ENCODE measurements around the gene CCDC93. TPM values are rescaled to one million over a fixed set of nuclear protein-coding genes. Genes with fewer than 3 reads are reported as not detected.

The CCDC93 gene
- total RNA-seq, 4 donors from 2014 or later: 17.3 to 30.3 (median 23.6) TPM

DNA sequence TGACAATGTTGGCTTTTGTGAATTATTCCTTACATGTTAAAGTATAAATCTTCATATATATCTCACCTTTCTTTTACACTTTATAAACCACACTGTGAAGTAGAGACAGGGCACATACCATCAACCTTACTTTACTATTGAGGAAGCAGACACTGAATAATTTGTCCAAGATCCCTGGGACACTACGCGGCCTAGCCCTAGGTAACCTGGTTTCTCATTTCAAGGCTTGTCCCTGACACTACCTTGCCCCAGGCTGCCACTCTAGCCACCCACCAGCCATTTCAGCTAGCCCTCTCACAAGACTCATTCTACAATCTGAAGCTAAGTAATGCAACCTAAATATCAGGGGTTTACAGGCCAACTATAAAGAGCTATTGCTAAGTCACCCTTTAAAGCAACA, 26.7 kb downstream of the CCDC93 start:
- DNase-seq (ENCODE audit: low spot score in 2 of 2): no peak
- 91 to 92% methylated on average over 2 of the region's 2 CpGs for WGBS, 2 donors
- H3K4me1 ChIP-seq: no peaks in the 10 kb centered on the region
- H3K36me3 ChIP-seq: peaks cover 0 to 65% (median 0%) of the 10 kb centered on the region in 3 donors
- no peak overlapping the region for H3K27ac ChIP-seq
- H3K4me3 ChIP-seq: no peak overlapping the region
- no peaks in the 10 kb centered on the region for H3K27me3 ChIP-seq
- no peaks in the 10 kb centered on the region for H3K9me3 ChIP-seq
- TF ChIP-seq, protein P1, sequence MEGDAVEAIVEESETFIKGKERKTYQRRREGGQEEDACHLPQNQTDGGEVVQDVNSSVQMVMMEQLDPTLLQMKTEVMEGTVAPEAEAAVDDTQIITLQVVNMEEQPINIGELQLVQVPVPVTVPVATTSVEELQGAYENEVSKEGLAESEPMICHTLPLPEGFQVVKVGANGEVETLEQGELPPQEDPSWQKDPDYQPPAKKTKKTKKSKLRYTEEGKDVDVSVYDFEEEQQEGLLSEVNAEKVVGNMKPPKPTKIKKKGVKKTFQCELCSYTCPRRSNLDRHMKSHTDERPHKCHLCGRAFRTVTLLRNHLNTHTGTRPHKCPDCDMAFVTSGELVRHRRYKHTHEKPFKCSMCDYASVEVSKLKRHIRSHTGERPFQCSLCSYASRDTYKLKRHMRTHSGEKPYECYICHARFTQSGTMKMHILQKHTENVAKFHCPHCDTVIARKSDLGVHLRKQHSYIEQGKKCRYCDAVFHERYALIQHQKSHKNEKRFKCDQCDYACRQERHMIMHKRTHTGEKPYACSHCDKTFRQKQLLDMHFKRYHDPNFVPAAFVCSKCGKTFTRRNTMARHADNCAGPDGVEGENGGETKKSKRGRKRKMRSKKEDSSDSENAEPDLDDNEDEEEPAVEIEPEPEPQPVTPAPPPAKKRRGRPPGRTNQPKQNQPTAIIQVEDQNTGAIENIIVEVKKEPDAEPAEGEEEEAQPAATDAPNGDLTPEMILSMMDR (IDR thresholded peaks at IDR 0.05): no peak

DNA sequence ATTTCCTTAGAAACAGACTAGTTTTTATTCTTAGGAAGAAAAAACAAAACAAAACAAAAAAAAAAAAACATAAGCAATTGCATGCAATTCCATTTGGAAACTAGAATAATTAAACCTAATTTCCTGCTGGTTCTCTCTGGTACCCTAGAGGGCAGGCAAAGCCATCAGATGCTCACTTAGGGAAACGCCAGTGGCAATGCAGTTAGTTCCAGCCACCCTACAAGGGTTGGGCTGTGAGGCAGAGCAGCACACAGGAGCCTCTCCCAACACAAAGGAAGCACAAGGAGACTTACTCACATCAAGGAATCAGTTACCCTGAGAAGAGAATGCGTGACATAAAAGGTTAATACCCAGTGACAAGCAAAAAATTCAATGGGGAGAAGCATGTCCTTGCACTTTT, 28.8 kb downstream of the CCDC93 start:
- peaks cover 0 to 46% (median 0%) of the 10 kb centered on the region in 3 donors for H3K36me3 ChIP-seq
- no peak for DNase-seq (ENCODE audit: low spot score in 2 of 2)
- no peak for TF ChIP-seq EP300 (IDR thresholded peaks at IDR 0.05)
- no peak for TF ChIP-seq POLR2A (IDR thresholded peaks at IDR 0.05)
- no peak overlapping the region for H3K4me3 ChIP-seq
- no peak overlapping the region for H3K27ac ChIP-seq
- peaks cover 0 to 11% (median 4%) of the 10 kb centered on the region in 4 donors for H3K4me1 ChIP-seq
- H3K27me3 ChIP-seq: no peaks in the 10 kb centered on the region
- 56 to 65% methylated on average over 2 of the region's 2 CpGs for WGBS, 2 donors
- H3K9me3 ChIP-seq: no peaks in the 10 kb centered on the region

GRCh38 chr2:117984208-117984607, 29.7 kb downstream of the CCDC93 start:
- Histone ChIP-seq H3K27ac (no peak overlapping the region), H3K27me3 (no peaks in the 10 kb centered on the region), H3K9me3 (no peaks in the 10 kb centered on the region), H3K36me3 (peaks cover 0 to 40% (median 0%) of the 10 kb centered on the region in 3 donors), H3K4me3 (no peak overlapping the region), H3K4me1 (peaks cover 0 to 19% (median 10%) of the 10 kb centered on the region in 4 donors)
- no peak for DNase-seq (ENCODE audit: low spot score in 2 of 2)
- TF ChIP-seq, protein P1 (IDR thresholded peaks at IDR 0.05): no peak
- TF ChIP-seq EP300 (IDR thresholded peaks at IDR 0.05): no peak
- 71 to 96% methylated on average over 2 of the region's 2 CpGs for WGBS, 2 donors

- peaks cover 0 to 30% (median 0%) of the 10 kb centered on the region in 3 donors for H3K36me3 ChIP-seq
- DNase-seq (ENCODE audit: low spot score in 2 of 2): no peak
- 92 to 96% methylated on average over 3 of the region's 3 CpGs for WGBS, 2 donors
Measured at GRCh38 chr2:117983040-117983439, 30.8 kb downstream of the CCDC93 start.

GRCh38 chr2:117982376-117983033, 31.4 kb downstream of the CCDC93 start:
- TF ChIP-seq, protein P1 (IDR thresholded peaks at IDR 0.05): no peak
- TF ChIP-seq EP300 (IDR thresholded peaks at IDR 0.05): no peak
- TF ChIP-seq POLR2A (IDR thresholded peaks at IDR 0.05): no peak
- no peak for DNase-seq (ENCODE audit: low spot score in 2 of 2)
- H3K27me3 ChIP-seq: no peaks in the 10 kb centered on the region
- H3K4me1 ChIP-seq: peaks cover 0 to 19% (median 13%) of the 10 kb centered on the region in 4 donors
- peaks cover 0 to 34% (median 0%) of the 10 kb centered on the region in 3 donors for H3K36me3 ChIP-seq
- 83 to 94% methylated on average over 5 of the region's 5 CpGs for WGBS, 2 donors
- H3K4me3 ChIP-seq: no peak overlapping the region
- no peaks in the 10 kb centered on the region for H3K9me3 ChIP-seq
- H3K27ac ChIP-seq: no peak overlapping the region

More at GRCh38 chr2:117983040-117983439, 30.8 kb downstream of the CCDC93 start:
- TF ChIP-seq POLR2A (IDR thresholded peaks at IDR 0.05) (no peak), EP300 (IDR thresholded peaks at IDR 0.05) (no peak)
- TF ChIP-seq, protein P1 (IDR thresholded peaks at IDR 0.05): no peak
- no peaks in the 10 kb centered on the region for H3K9me3 ChIP-seq
- peaks cover 0 to 19% (median 13%) of the 10 kb centered on the region in 4 donors for H3K4me1 ChIP-seq
- no peak overlapping the region for H3K27ac ChIP-seq
- no peak overlapping the region for H3K4me3 ChIP-seq
- no peaks in the 10 kb centered on the region for H3K27me3 ChIP-seq
